Bronchial epithelial cell (primary cell): ENCODE data around the gene CCM2L. TPM values are rescaled to one million over a fixed set of nuclear protein-coding genes. Genes with fewer than 3 reads are reported as not detected.

Experiments
- DNase-seq: peaks from one replicate; pipeline ENCODE4 v3.0.0-alpha.2; 2010; ENCODE audit warnings: low read depth
- FAIRE-seq: peaks from 2 replicates; lab custom pipeline; 2011; peaks lifted over from hg19 to GRCh38; lab: Jason Lieb, UNC
- H3K27me3 ChIP-seq: 2 replicates; pipeline ENCODE4 v1.5.1; 2011; ENCODE audit warnings: low read length; ENCODE audit not compliant: control insufficient read depth, insufficient read depth
- H3K36me3 ChIP-seq: 2 replicates; pipeline ENCODE4 v1.5.1; 2011; ENCODE audit warnings: low read length; ENCODE audit not compliant: control insufficient read depth, insufficient read depth
- H3K4me3 ChIP-seq: 2 replicates; pipeline ENCODE4 v1.5.1; 2011; ENCODE audit warnings: mild to moderate bottlenecking, low read depth, low read length, control low read depth
- total RNA-seq: library from RNA; depleted of rRNA; stranded (reverse); fragments of >200 nt; gene quantifications from 2 replicates; pipeline ENCODE4 v1.2.1, GENCODE V29; 2014
- TF ChIP-seq, protein P1 (sequence below): IDR thresholded peaks from 2 replicates; pipeline ENCODE4 v1.5.1; 2011; ENCODE audit warnings: mild to moderate bottlenecking, moderate library complexity, low read length, control low read depth, inconsistent platforms; ENCODE audit not compliant: insufficient read depth, severe bottlenecking

CCM2L gene
- total RNA-seq, 1 donor from 2014 or later = not detected

DNA sequence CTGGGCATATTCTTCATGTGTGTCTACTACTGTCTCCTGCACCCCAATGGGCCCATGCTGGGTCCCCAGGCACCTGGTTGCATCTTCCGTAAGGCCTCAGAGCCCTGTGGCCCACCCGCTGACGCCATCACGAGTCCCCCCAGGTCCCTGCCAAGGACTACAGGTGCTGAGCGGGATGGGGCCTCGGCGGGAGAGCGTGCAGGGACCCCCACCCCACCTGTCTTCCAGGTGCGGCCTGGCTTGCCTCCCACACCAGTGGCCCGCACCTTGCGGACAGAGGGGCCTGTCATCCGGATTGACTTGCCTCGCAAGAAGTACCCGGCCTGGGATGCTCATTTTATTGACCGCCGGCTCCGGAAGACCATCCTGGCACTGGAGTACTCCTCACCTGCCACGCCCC, 13.2 kb upstream of the CCM2L start:
- Histone ChIP-seq H3K4me3 (no peak overlapping the region), H3K36me3 (no peaks in the 10 kb centered on the region), H3K27me3 (peaks cover 18% of the 10 kb centered on the region)
- no peak for DNase-seq
- no peak for FAIRE-seq
- TF ChIP-seq, protein P1, sequence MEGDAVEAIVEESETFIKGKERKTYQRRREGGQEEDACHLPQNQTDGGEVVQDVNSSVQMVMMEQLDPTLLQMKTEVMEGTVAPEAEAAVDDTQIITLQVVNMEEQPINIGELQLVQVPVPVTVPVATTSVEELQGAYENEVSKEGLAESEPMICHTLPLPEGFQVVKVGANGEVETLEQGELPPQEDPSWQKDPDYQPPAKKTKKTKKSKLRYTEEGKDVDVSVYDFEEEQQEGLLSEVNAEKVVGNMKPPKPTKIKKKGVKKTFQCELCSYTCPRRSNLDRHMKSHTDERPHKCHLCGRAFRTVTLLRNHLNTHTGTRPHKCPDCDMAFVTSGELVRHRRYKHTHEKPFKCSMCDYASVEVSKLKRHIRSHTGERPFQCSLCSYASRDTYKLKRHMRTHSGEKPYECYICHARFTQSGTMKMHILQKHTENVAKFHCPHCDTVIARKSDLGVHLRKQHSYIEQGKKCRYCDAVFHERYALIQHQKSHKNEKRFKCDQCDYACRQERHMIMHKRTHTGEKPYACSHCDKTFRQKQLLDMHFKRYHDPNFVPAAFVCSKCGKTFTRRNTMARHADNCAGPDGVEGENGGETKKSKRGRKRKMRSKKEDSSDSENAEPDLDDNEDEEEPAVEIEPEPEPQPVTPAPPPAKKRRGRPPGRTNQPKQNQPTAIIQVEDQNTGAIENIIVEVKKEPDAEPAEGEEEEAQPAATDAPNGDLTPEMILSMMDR = no peak

DNA sequence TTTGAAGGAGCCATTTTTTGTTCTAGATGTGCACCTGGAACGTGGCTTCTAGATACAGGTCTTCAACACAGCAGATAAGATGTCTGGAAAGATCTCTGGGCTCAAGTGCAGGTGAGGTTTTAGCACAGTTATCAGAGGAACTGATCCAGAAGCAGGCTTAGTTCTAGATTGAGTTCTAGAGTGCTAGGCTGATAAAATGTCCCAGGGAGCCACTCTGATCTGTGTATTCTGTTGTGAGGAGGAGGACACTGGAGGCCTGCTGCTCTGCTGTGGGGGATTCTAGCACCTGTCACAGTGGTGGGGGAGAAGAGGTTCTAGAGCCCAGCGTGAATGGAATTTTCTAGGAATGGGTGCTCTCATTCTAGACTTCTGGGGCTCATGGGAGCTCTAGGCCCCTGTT, 12.0 kb upstream of the CCM2L start:
- TF ChIP-seq, protein P1 = no peak
- peaks cover 16% of the 10 kb centered on the region for H3K27me3 ChIP-seq
- no peaks in the 10 kb centered on the region for H3K36me3 ChIP-seq
- no peak overlapping the region for H3K4me3 ChIP-seq
- FAIRE-seq (no peak), DNase-seq (no peak)

DNA sequence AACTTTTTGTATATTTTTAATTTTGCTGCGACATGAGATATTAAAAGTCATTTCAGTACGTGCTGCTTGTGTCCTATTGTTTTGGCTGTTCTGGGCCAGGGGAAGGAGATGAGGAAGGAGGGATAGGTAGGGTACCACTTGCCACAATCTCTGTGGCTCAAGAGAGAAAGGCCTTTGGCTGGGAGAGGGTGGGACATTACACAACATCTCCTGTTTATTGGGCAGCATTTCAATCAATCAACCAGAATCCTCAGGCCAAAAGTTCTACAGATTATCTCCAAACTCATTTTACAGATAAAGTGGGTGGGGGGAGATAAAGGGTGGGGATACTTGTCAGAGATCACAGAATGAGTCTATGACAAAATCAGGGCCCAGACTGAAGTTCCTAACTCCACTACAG, 6.9 kb upstream of the CCM2L start:
- FAIRE-seq = no peak
- Histone ChIP-seq H3K27me3 (peaks cover 3% of the 10 kb centered on the region), H3K36me3 (no peaks in the 10 kb centered on the region), H3K4me3 (no peak overlapping the region)
- TF ChIP-seq, protein P1 = no peak
- DNase-seq = no peak

DNA sequence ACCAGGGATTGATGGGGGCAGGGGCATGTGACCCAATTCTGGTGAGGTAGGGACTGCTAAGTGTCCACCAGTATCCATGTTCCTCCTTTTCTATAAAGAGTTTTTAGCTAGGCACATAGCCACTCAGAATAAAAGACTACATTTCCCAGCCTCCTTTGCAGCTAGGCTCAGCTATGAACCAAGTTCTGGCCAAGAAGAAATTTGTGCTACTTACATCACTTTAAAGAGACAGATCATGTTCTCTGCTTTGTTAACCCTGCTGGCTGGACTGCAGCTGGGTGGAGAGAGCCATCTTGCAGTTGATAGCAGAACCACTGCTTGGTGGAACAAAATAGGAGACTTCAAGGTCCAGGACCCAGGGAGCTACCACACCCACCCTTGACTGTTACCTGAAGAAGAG, 5.3 kb upstream of the CCM2L start:
- no peak for FAIRE-seq
- TF ChIP-seq, protein P1 = no peak
- H3K27me3 ChIP-seq = no peaks in the 10 kb centered on the region
- H3K36me3 ChIP-seq = no peaks in the 10 kb centered on the region
- no peak overlapping the region for H3K4me3 ChIP-seq
- DNase-seq = peak; percentile 15

GRCh38 chr20:32006053-32006452, 4.2 kb upstream of the CCM2L start:
- DNase-seq (no peak), FAIRE-seq (no peak)
- H3K27me3 ChIP-seq = no peaks in the 10 kb centered on the region
- no peaks in the 10 kb centered on the region for H3K36me3 ChIP-seq
- no peak overlapping the region for H3K4me3 ChIP-seq
- TF ChIP-seq, protein P1 = no peak
